ENCODE results near the gene SYT2.

SYT2 gene

DNA sequence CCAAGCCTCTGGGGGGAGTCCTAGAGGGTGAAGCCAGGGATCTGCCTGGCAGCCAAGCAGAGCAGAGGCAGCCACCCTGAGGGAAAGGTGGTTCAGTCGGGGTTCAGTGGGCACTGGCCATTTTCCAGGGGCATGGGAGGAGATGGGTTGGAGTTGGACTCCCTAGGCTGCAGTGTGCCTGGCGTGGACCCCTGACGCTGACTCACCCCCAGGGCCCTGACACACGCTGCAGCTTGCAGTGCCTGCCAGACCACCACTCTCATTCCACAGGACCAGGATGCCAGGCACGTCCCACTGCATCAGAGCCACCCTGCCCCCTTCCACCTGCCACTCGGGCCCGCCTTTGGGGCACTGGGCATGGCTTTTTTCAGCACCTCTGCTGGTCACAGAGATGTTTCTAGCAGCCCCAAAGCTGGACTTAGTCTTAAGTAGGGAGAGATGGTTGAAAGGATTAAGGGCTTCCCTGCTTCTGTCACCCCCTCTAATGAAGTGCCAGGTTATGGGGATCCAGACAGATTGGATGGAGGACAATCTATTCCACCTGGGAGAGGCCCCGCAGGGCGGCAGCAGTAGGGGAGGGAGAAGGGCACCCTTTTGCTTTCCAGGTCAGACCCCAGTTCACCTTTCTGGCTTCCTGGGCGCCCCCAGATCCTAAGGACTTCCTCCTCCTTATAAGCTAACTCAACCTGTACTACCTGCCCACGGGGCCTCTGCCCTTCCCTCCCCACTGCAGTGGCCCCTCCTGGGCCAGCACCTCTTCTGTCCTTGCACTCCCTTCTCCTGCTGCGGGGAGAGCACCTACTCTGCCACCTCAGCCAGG, 1.6 kb downstream of the SYT2 start:
- DNase-seq (ENCODE audit: low spot score) = no peak
- no peak overlapping the region for H4K8ac ChIP-seq (ENCODE audit: low read depth, low read length)
- no peak overlapping the region for H2AFZ ChIP-seq (ENCODE audit: low read length)
- H3K4me2 ChIP-seq (ENCODE audit: insufficient read depth, low read length, poor library complexity, severe bottlenecking) = no peak overlapping the region
- peak overlapping the region; percentile 63 for H3K9ac ChIP-seq (ENCODE audit: low read depth, low read length, poor library complexity)
- peaks cover 13 to 14% of the 10 kb centered on the region in 2 donors for H3K4me1 ChIP-seq (ENCODE audit: control insufficient read depth in 2 of 2, insufficient read depth in 1 of 2, low read depth in 1 of 2, low read length in 2 of 2)
- peak overlapping the region; percentile 77 for H3K23ac ChIP-seq (ENCODE audit: low read depth, low read length, poor library complexity)
- no peak overlapping the region for H2BK120ac ChIP-seq (ENCODE audit: low read depth, low read length)
- H2BK12ac ChIP-seq (ENCODE audit: low read length) = peak overlapping the region; percentile 30
- H3K36me3 ChIP-seq (replicated peaks in 1 of 2; ENCODE audit: control insufficient read depth in 2 of 2, insufficient read depth in 2 of 2, low read length in 2 of 2) = no peaks in the 10 kb centered on the region
- WGBS, 2 donors (ENCODE audit: extremely low coverage in 2 of 2, insufficient read length in 2 of 2, insufficient replicate concordance in 1 of 2) = no CpG with 5 or more reads among the region's 12 CpGs
- H2AK5ac ChIP-seq (ENCODE audit: low read depth, low read length) = peak overlapping the region; percentile 38
- peak overlapping the region; percentile 84 for H3K18ac ChIP-seq (ENCODE audit: low read length)
- no peaks in the 10 kb centered on the region for H3K79me1 ChIP-seq (ENCODE audit: low read depth, low read length)
- H4K91ac ChIP-seq (ENCODE audit: low read depth, low read length, poor library complexity) = no peak overlapping the region
- peaks cover 9 to 96% (median 41%) of the 10 kb centered on the region in 3 experiments for H3K27me3 ChIP-seq (ENCODE audit: control insufficient read depth in 3 of 3, insufficient read depth in 3 of 3, low read depth in 1 of 3, low read length in 3 of 3)
- no peaks in the 10 kb centered on the region for H3K9me3 ChIP-seq (replicated peaks in 1 of 2; ENCODE audit: control insufficient read depth in 2 of 2, insufficient read depth in 1 of 2, low read depth in 1 of 2, low read length in 2 of 2)
- H2BK5ac ChIP-seq (ENCODE audit: low read length) = no peak overlapping the region
- no peak overlapping the region for H3K4me3 ChIP-seq (ENCODE audit: low read length in 2 of 2)
- H3K4ac ChIP-seq (ENCODE audit: low read length) = peak overlapping the region; percentile 6
- H2BK15ac ChIP-seq (ENCODE audit: low read length) = peak overlapping the region; percentile 69
- H3K14ac ChIP-seq (ENCODE audit: low read length) = no peak overlapping the region
- H3K27ac ChIP-seq (replicated peaks; ENCODE audit: low read length) = no peak overlapping the region

GRCh38 chr1:202706851-202707250, 3.4 kb downstream of the SYT2 start:
- WGBS, 2 donors (ENCODE audit: extremely low coverage in 2 of 2, insufficient read length in 2 of 2, insufficient replicate concordance in 1 of 2) = no CpG with 5 or more reads among the region's 5 CpGs
- no peak overlapping the region for H3K23ac ChIP-seq (ENCODE audit: low read depth, low read length, poor library complexity)
- H3K9me3 ChIP-seq (replicated peaks in 1 of 2; ENCODE audit: control insufficient read depth in 2 of 2, insufficient read depth in 1 of 2, low read depth in 1 of 2, low read length in 2 of 2) = no peaks in the 10 kb centered on the region
- H2BK120ac ChIP-seq (ENCODE audit: low read depth, low read length) = no peak overlapping the region
- H3K4me3 ChIP-seq (ENCODE audit: low read length in 2 of 2) = no peak overlapping the region
- no peak overlapping the region for H2BK12ac ChIP-seq (ENCODE audit: low read length)
- H3K4me2 ChIP-seq (ENCODE audit: insufficient read depth, low read length, poor library complexity, severe bottlenecking) = no peak overlapping the region
- H3K9ac ChIP-seq (ENCODE audit: low read depth, low read length, poor library complexity) = no peak overlapping the region
- H3K36me3 ChIP-seq (replicated peaks in 1 of 2; ENCODE audit: control insufficient read depth in 2 of 2, insufficient read depth in 2 of 2, low read length in 2 of 2) = no peaks in the 10 kb centered on the region
- no peak overlapping the region for H3K4ac ChIP-seq (ENCODE audit: low read length)
- H3K18ac ChIP-seq (ENCODE audit: low read length) = no peak overlapping the region
- H3K27ac ChIP-seq (replicated peaks; ENCODE audit: low read length) = no peak overlapping the region
- peaks cover 5 to 8% of the 10 kb centered on the region in 2 donors for H3K4me1 ChIP-seq (ENCODE audit: control insufficient read depth in 2 of 2, insufficient read depth in 1 of 2, low read depth in 1 of 2, low read length in 2 of 2)
- H2BK15ac ChIP-seq (ENCODE audit: low read length) = no peak overlapping the region
- H2AK5ac ChIP-seq (ENCODE audit: low read depth, low read length) = no peak overlapping the region
- no peak overlapping the region for H3K14ac ChIP-seq (ENCODE audit: low read length)
- no peak overlapping the region for H2BK5ac ChIP-seq (ENCODE audit: low read length)
- DNase-seq (ENCODE audit: low spot score) = no peak
- no peak overlapping the region for H4K91ac ChIP-seq (ENCODE audit: low read depth, low read length, poor library complexity)
- no peaks in the 10 kb centered on the region for H3K79me1 ChIP-seq (ENCODE audit: low read depth, low read length)
- H4K8ac ChIP-seq (ENCODE audit: low read depth, low read length) = no peak overlapping the region
- no peak overlapping the region for H2AFZ ChIP-seq (ENCODE audit: low read length)
- H3K27me3 ChIP-seq (ENCODE audit: control insufficient read depth in 3 of 3, insufficient read depth in 3 of 3, low read depth in 1 of 3, low read length in 3 of 3) = peaks cover 9 to 96% (median 38%) of the 10 kb centered on the region in 3 experiments

GRCh38 chr1:202704601-202705000, 5.7 kb downstream of the SYT2 start:
- Histone ChIP-seq H2AK5ac (ENCODE audit: low read depth, low read length) (no peak overlapping the region), H3K4ac (ENCODE audit: low read length) (no peak overlapping the region), H3K79me1 (ENCODE audit: low read depth, low read length) (peaks cover 1% of the 10 kb centered on the region), H3K4me2 (ENCODE audit: insufficient read depth, low read length, poor library complexity, severe bottlenecking) (no peak overlapping the region), H3K14ac (ENCODE audit: low read length) (no peak overlapping the region), H2BK5ac (ENCODE audit: low read length) (no peak overlapping the region), H3K9me3 (replicated peaks in 1 of 2; ENCODE audit: control insufficient read depth in 2 of 2, insufficient read depth in 1 of 2, low read depth in 1 of 2, low read length in 2 of 2) (no peaks in the 10 kb centered on the region), H3K9ac (ENCODE audit: low read depth, low read length, poor library complexity) (no peak overlapping the region), H4K91ac (ENCODE audit: low read depth, low read length, poor library complexity) (no peak overlapping the region), H3K36me3 (replicated peaks in 1 of 2; ENCODE audit: control insufficient read depth in 2 of 2, insufficient read depth in 2 of 2, low read length in 2 of 2) (no peaks in the 10 kb centered on the region), H2BK12ac (ENCODE audit: low read length) (no peak overlapping the region), H3K4me1 (ENCODE audit: control insufficient read depth in 2 of 2, insufficient read depth in 1 of 2, low read depth in 1 of 2, low read length in 2 of 2) (peaks cover 0 to 3% of the 10 kb centered on the region in 2 donors), H2BK120ac (ENCODE audit: low read depth, low read length) (no peak overlapping the region), H2BK15ac (ENCODE audit: low read length) (no peak overlapping the region), H3K23ac (ENCODE audit: low read depth, low read length, poor library complexity) (no peak overlapping the region), H3K27ac (replicated peaks; ENCODE audit: low read length) (no peak overlapping the region), H3K4me3 (ENCODE audit: low read length in 2 of 2) (no peak overlapping the region), H2AFZ (ENCODE audit: low read length) (no peak overlapping the region), H3K27me3 (ENCODE audit: control insufficient read depth in 3 of 3, insufficient read depth in 3 of 3, low read depth in 1 of 3, low read length in 3 of 3) (peaks cover 3 to 94% (median 16%) of the 10 kb centered on the region in 3 experiments), H4K8ac (ENCODE audit: low read depth, low read length) (no peak overlapping the region), H3K18ac (ENCODE audit: low read length) (no peak overlapping the region)
- no CpG with 5 or more reads among the region's 4 CpGs for WGBS, 2 donors (ENCODE audit: extremely low coverage in 2 of 2, insufficient read length in 2 of 2, insufficient replicate concordance in 1 of 2)
- DNase-seq (ENCODE audit: low spot score) = no peak

- no peak overlapping the region for H2BK12ac ChIP-seq (ENCODE audit: low read length)
- no peak overlapping the region for H3K4me2 ChIP-seq (ENCODE audit: insufficient read depth, low read length, poor library complexity, severe bottlenecking)
- no CpG with 5 or more reads among the region's 6 CpGs for WGBS, 2 donors (ENCODE audit: extremely low coverage in 2 of 2, insufficient read length in 2 of 2, insufficient replicate concordance in 1 of 2)
- no peak overlapping the region for H3K27ac ChIP-seq (replicated peaks; ENCODE audit: low read length)
- no peak overlapping the region for H2BK120ac ChIP-seq (ENCODE audit: low read depth, low read length)
- no peak overlapping the region for H3K14ac ChIP-seq (ENCODE audit: low read length)
- no peak overlapping the region for H3K23ac ChIP-seq (ENCODE audit: low read depth, low read length, poor library complexity)
- H2BK15ac ChIP-seq (ENCODE audit: low read length) = no peak overlapping the region
- H3K9me3 ChIP-seq (replicated peaks in 1 of 2; ENCODE audit: control insufficient read depth in 2 of 2, insufficient read depth in 1 of 2, low read depth in 1 of 2, low read length in 2 of 2) = no peaks in the 10 kb centered on the region
- no peak overlapping the region for H3K18ac ChIP-seq (ENCODE audit: low read length)
- DNase-seq (ENCODE audit: low spot score) = no peak
- no peak overlapping the region for H4K8ac ChIP-seq (ENCODE audit: low read depth, low read length)
- H3K4me3 ChIP-seq (ENCODE audit: low read length in 2 of 2) = no peak overlapping the region
- H3K36me3 ChIP-seq (replicated peaks in 1 of 2; ENCODE audit: control insufficient read depth in 2 of 2, insufficient read depth in 2 of 2, low read length in 2 of 2) = no peaks in the 10 kb centered on the region
- no peaks in the 10 kb centered on the region for H3K4me1 ChIP-seq (ENCODE audit: control insufficient read depth in 2 of 2, insufficient read depth in 1 of 2, low read depth in 1 of 2, low read length in 2 of 2)
- H2AFZ ChIP-seq (ENCODE audit: low read length) = no peak overlapping the region
- no peak overlapping the region for H4K91ac ChIP-seq (ENCODE audit: low read depth, low read length, poor library complexity)
- peaks cover 0 to 85% (median 2%) of the 10 kb centered on the region in 3 experiments for H3K27me3 ChIP-seq (ENCODE audit: control insufficient read depth in 3 of 3, insufficient read depth in 3 of 3, low read depth in 1 of 3, low read length in 3 of 3)
- peaks cover 1% of the 10 kb centered on the region for H3K79me1 ChIP-seq (ENCODE audit: low read depth, low read length)
- H3K4ac ChIP-seq (ENCODE audit: low read length) = no peak overlapping the region
- no peak overlapping the region for H3K9ac ChIP-seq (ENCODE audit: low read depth, low read length, poor library complexity)
- H2AK5ac ChIP-seq (ENCODE audit: low read depth, low read length) = no peak overlapping the region
- no peak overlapping the region for H2BK5ac ChIP-seq (ENCODE audit: low read length)
Measured at GRCh38 chr1:202703191-202703590, 7.1 kb downstream of the SYT2 start.
